Measurements from ENCODE around the gene CYP46A1.

The CYP46A1 gene

GRCh38 chr14:99698236-99698635 lies 14.1 kb downstream of the CYP46A1 start:
- no peak overlapping the region for H3K9ac ChIP-seq (ENCODE audit: low read length)
- H3K4me3 ChIP-seq (ENCODE audit: low read length) = no peak overlapping the region
- H3K27me3 ChIP-seq (ENCODE audit: control insufficient read depth, insufficient read depth, low read length) = no peaks in the 10 kb centered on the region
- no peaks in the 10 kb centered on the region for H3K4me1 ChIP-seq (ENCODE audit: control insufficient read depth, low read depth, low read length)
- H3K27ac ChIP-seq (ENCODE audit: low read length) = no peak overlapping the region
- no peaks in the 10 kb centered on the region for H3K36me3 ChIP-seq (ENCODE audit: control insufficient read depth, low read depth, low read length)
- H3K9me3 ChIP-seq (ENCODE audit: control insufficient read depth, low read depth, low read length) = peaks cover 4% of the 10 kb centered on the region

GRCh38 chr14:99698642-99699041 lies 14.5 kb downstream of the CYP46A1 start:
- Histone ChIP-seq H3K27me3 (ENCODE audit: control insufficient read depth, insufficient read depth, low read length) (no peaks in the 10 kb centered on the region), H3K36me3 (ENCODE audit: control insufficient read depth, low read depth, low read length) (no peaks in the 10 kb centered on the region), H3K9ac (ENCODE audit: low read length) (no peak overlapping the region), H3K27ac (ENCODE audit: low read length) (no peak overlapping the region), H3K4me1 (ENCODE audit: control insufficient read depth, low read depth, low read length) (no peaks in the 10 kb centered on the region), H3K9me3 (ENCODE audit: control insufficient read depth, low read depth, low read length) (peaks cover 8% of the 10 kb centered on the region), H3K4me3 (ENCODE audit: low read length) (no peak overlapping the region)

- H3K27ac ChIP-seq (ENCODE audit: low read length) = no peak overlapping the region
- H3K9ac ChIP-seq (ENCODE audit: low read length) = no peak overlapping the region
- no peaks in the 10 kb centered on the region for H3K4me1 ChIP-seq (ENCODE audit: control insufficient read depth, low read depth, low read length)
- H3K9me3 ChIP-seq (ENCODE audit: control insufficient read depth, low read depth, low read length) = peaks cover 10% of the 10 kb centered on the region
- no peaks in the 10 kb centered on the region for H3K36me3 ChIP-seq (ENCODE audit: control insufficient read depth, low read depth, low read length)
- H3K4me3 ChIP-seq (ENCODE audit: low read length) = no peak overlapping the region
- H3K27me3 ChIP-seq (ENCODE audit: control insufficient read depth, insufficient read depth, low read length) = no peaks in the 10 kb centered on the region
Observed at GRCh38 chr14:99699085-99699760, 15.1 kb downstream of the CYP46A1 start.

GRCh38 chr14:99699861-99700260 lies 15.8 kb downstream of the CYP46A1 start:
- H3K4me3 ChIP-seq (ENCODE audit: low read length) = no peak overlapping the region
- no peaks in the 10 kb centered on the region for H3K4me1 ChIP-seq (ENCODE audit: control insufficient read depth, low read depth, low read length)
- peaks cover 10% of the 10 kb centered on the region for H3K9me3 ChIP-seq (ENCODE audit: control insufficient read depth, low read depth, low read length)
- no peak overlapping the region for H3K27ac ChIP-seq (ENCODE audit: low read length)
- H3K36me3 ChIP-seq (ENCODE audit: control insufficient read depth, low read depth, low read length) = no peaks in the 10 kb centered on the region
- no peak overlapping the region for H3K9ac ChIP-seq (ENCODE audit: low read length)
- H3K27me3 ChIP-seq (ENCODE audit: control insufficient read depth, insufficient read depth, low read length) = no peaks in the 10 kb centered on the region

GRCh38 chr14:99700379-99700778 lies 16.3 kb downstream of the CYP46A1 start:
- H3K27me3 ChIP-seq (ENCODE audit: control insufficient read depth, insufficient read depth, low read length) = no peaks in the 10 kb centered on the region

GRCh38 chr14:99701260-99701659 lies 17.2 kb downstream of the CYP46A1 start:
- Histone ChIP-seq H3K4me1 (ENCODE audit: control insufficient read depth, low read depth, low read length) (no peaks in the 10 kb centered on the region), H3K9ac (ENCODE audit: low read length) (no peak overlapping the region), H3K27ac (ENCODE audit: low read length) (no peak overlapping the region), H3K4me3 (ENCODE audit: low read length) (no peak overlapping the region), H3K9me3 (ENCODE audit: control insufficient read depth, low read depth, low read length) (peaks cover 10% of the 10 kb centered on the region), H3K27me3 (ENCODE audit: control insufficient read depth, insufficient read depth, low read length) (no peaks in the 10 kb centered on the region), H3K36me3 (ENCODE audit: control insufficient read depth, low read depth, low read length) (no peaks in the 10 kb centered on the region)

More at GRCh38 chr14:99700379-99700778, 16.3 kb downstream of the CYP46A1 start:
- no peak overlapping the region for H3K9ac ChIP-seq (ENCODE audit: low read length)
- H3K9me3 ChIP-seq (ENCODE audit: control insufficient read depth, low read depth, low read length) = peaks cover 10% of the 10 kb centered on the region
- no peaks in the 10 kb centered on the region for H3K4me1 ChIP-seq (ENCODE audit: control insufficient read depth, low read depth, low read length)
- H3K4me3 ChIP-seq (ENCODE audit: low read length) = no peak overlapping the region
- no peak overlapping the region for H3K27ac ChIP-seq (ENCODE audit: low read length)
- H3K36me3 ChIP-seq (ENCODE audit: control insufficient read depth, low read depth, low read length) = no peaks in the 10 kb centered on the region

GRCh38 chr14:99702115-99702514 lies 18.0 kb downstream of the CYP46A1 start:
- H3K9ac ChIP-seq (ENCODE audit: low read length) = no peak overlapping the region
- H3K9me3 ChIP-seq (ENCODE audit: control insufficient read depth, low read depth, low read length) = peaks cover 10% of the 10 kb centered on the region
- H3K27ac ChIP-seq (ENCODE audit: low read length) = no peak overlapping the region
- H3K4me3 ChIP-seq (ENCODE audit: low read length) = no peak overlapping the region
- H3K36me3 ChIP-seq (ENCODE audit: control insufficient read depth, low read depth, low read length) = no peaks in the 10 kb centered on the region
- H3K27me3 ChIP-seq (ENCODE audit: control insufficient read depth, insufficient read depth, low read length) = no peaks in the 10 kb centered on the region
- H3K4me1 ChIP-seq (ENCODE audit: control insufficient read depth, low read depth, low read length) = no peaks in the 10 kb centered on the region

- H3K4me1 ChIP-seq (ENCODE audit: control insufficient read depth, low read depth, low read length) = no peaks in the 10 kb centered on the region
- peaks cover 10% of the 10 kb centered on the region for H3K9me3 ChIP-seq (ENCODE audit: control insufficient read depth, low read depth, low read length)
- no peaks in the 10 kb centered on the region for H3K36me3 ChIP-seq (ENCODE audit: control insufficient read depth, low read depth, low read length)
- no peaks in the 10 kb centered on the region for H3K27me3 ChIP-seq (ENCODE audit: control insufficient read depth, insufficient read depth, low read length)
- no peak overlapping the region for H3K9ac ChIP-seq (ENCODE audit: low read length)
- no peak overlapping the region for H3K27ac ChIP-seq (ENCODE audit: low read length)
- no peak overlapping the region for H3K4me3 ChIP-seq (ENCODE audit: low read length)
Observed at GRCh38 chr14:99703381-99703780, 19.3 kb downstream of the CYP46A1 start.

GRCh38 chr14:99704037-99704436 lies 19.9 kb downstream of the CYP46A1 start:
- Histone ChIP-seq H3K4me1 (ENCODE audit: control insufficient read depth, low read depth, low read length) (no peaks in the 10 kb centered on the region), H3K9me3 (ENCODE audit: control insufficient read depth, low read depth, low read length) (peaks cover 10% of the 10 kb centered on the region), H3K4me3 (ENCODE audit: low read length) (no peak overlapping the region), H3K27me3 (ENCODE audit: control insufficient read depth, insufficient read depth, low read length) (no peaks in the 10 kb centered on the region), H3K36me3 (ENCODE audit: control insufficient read depth, low read depth, low read length) (no peaks in the 10 kb centered on the region), H3K27ac (ENCODE audit: low read length) (no peak overlapping the region), H3K9ac (ENCODE audit: low read length) (no peak overlapping the region)

GRCh38 chr14:99706107-99706900 lies 22.2 kb downstream of the CYP46A1 start:
- peaks cover 10% of the 10 kb centered on the region for H3K9me3 ChIP-seq (ENCODE audit: control insufficient read depth, low read depth, low read length)
- no peaks in the 10 kb centered on the region for H3K36me3 ChIP-seq (ENCODE audit: control insufficient read depth, low read depth, low read length)
- H3K9ac ChIP-seq (ENCODE audit: low read length) = no peak overlapping the region
- no peaks in the 10 kb centered on the region for H3K4me1 ChIP-seq (ENCODE audit: control insufficient read depth, low read depth, low read length)
- H3K27me3 ChIP-seq (ENCODE audit: control insufficient read depth, insufficient read depth, low read length) = no peaks in the 10 kb centered on the region
- no peak overlapping the region for H3K27ac ChIP-seq (ENCODE audit: low read length)
- no peak overlapping the region for H3K4me3 ChIP-seq (ENCODE audit: low read length)

GRCh38 chr14:99707420-99707819 lies 23.3 kb downstream of the CYP46A1 start:
- H3K4me1 ChIP-seq (ENCODE audit: control insufficient read depth, low read depth, low read length) = no peaks in the 10 kb centered on the region
- H3K27me3 ChIP-seq (ENCODE audit: control insufficient read depth, insufficient read depth, low read length) = no peaks in the 10 kb centered on the region
- no peak overlapping the region for H3K4me3 ChIP-seq (ENCODE audit: low read length)
- no peaks in the 10 kb centered on the region for H3K36me3 ChIP-seq (ENCODE audit: control insufficient read depth, low read depth, low read length)
- no peak overlapping the region for H3K27ac ChIP-seq (ENCODE audit: low read length)
- peaks cover 10% of the 10 kb centered on the region for H3K9me3 ChIP-seq (ENCODE audit: control insufficient read depth, low read depth, low read length)
- H3K9ac ChIP-seq (ENCODE audit: low read length) = no peak overlapping the region

- H3K27ac ChIP-seq (ENCODE audit: low read length) = no peak overlapping the region
- peaks cover 9% of the 10 kb centered on the region for H3K9me3 ChIP-seq (ENCODE audit: control insufficient read depth, low read depth, low read length)
- H3K36me3 ChIP-seq (ENCODE audit: control insufficient read depth, low read depth, low read length) = no peaks in the 10 kb centered on the region
- H3K4me1 ChIP-seq (ENCODE audit: control insufficient read depth, low read depth, low read length) = no peaks in the 10 kb centered on the region
- H3K4me3 ChIP-seq (ENCODE audit: low read length) = no peak overlapping the region
- no peaks in the 10 kb centered on the region for H3K27me3 ChIP-seq (ENCODE audit: control insufficient read depth, insufficient read depth, low read length)
- H3K9ac ChIP-seq (ENCODE audit: low read length) = no peak overlapping the region
Observed at GRCh38 chr14:99707921-99708320, 23.8 kb downstream of the CYP46A1 start.
